SK-N-SH treated with all-trans-retinoic acid at 6 μM for 48 hours (cell line): ENCODE measurements around the gene DDX27.

Source experiments
- ATAC-seq: fragments of 200-7000 bp; cut with Tn5 transposase; 3 replicates; pipeline ENCODE4 v1.9.1; 2020; ENCODE audit warnings: mild to moderate bottlenecking, moderate library complexity
- ARNTL ChIP-seq: fragments of 450-650 bp; formaldehyde crosslinking; IDR thresholded peaks from 2 replicates; pipeline ENCODE4 v1.5.0; 2020; ENCODE audit warnings: low read depth, mild to moderate bottlenecking, moderate library complexity, borderline replicate concordance
- BACH2 ChIP-seq: fragments of 250-450 bp; sonication (Bioruptor Pico); IDR thresholded peaks from 2 replicates; pipeline ENCODE4 v1.9.0; 2021; ENCODE audit warnings: mild to moderate bottlenecking, borderline replicate concordance
- CREB5 ChIP-seq: fragments of 250-450 bp; sonication (Bioruptor Pico); IDR thresholded peaks from 2 replicates; pipeline ENCODE4 v1.5.1; 2020; ENCODE audit warnings: low read depth, mild to moderate bottlenecking, moderate library complexity
- ESRRG ChIP-seq: fragments of 250-450 bp; sonication (Bioruptor Pico); IDR thresholded peaks from 2 replicates; pipeline ENCODE4 v1.6.1; 2021; ENCODE audit warnings: mild to moderate bottlenecking
- GLIS3 ChIP-seq: fragments of 250-450 bp; sonication (Bioruptor Pico); IDR thresholded peaks from 2 replicates; pipeline ENCODE4 v1.5.0; 2020; ENCODE audit warnings: mild to moderate bottlenecking, moderate library complexity
- ISL1 ChIP-seq: fragments of 250-450 bp; sonication (Bioruptor Pico); IDR thresholded peaks from 2 replicates; pipeline ENCODE4 v2.1.2; 2022; ENCODE audit warnings: mild to moderate bottlenecking, moderate library complexity
- OSR1 ChIP-seq: fragments of 250-450 bp; sonication (Bioruptor Pico); IDR thresholded peaks from 2 replicates; pipeline ENCODE4 v1.8.0; 2022; ENCODE audit warnings: moderate library complexity, mild to moderate bottlenecking, inconsistent platforms
- PPARA ChIP-seq: fragments of 250-450 bp; sonication (Bioruptor Pico); IDR thresholded peaks from 2 replicates; pipeline ENCODE4 v1.5.0; 2020; ENCODE audit warnings: mild to moderate bottlenecking, borderline replicate concordance
- RARB ChIP-seq: fragments of 250-450 bp; sonication (Bioruptor Pico); IDR thresholded peaks from 2 replicates; pipeline ENCODE4 v1.8.0; 2021; ENCODE audit warnings: mild to moderate bottlenecking, moderate library complexity
- SNAI2 ChIP-seq: fragments of 250-450 bp; sonication (Bioruptor Pico); IDR thresholded peaks from 2 replicates; pipeline ENCODE4 v1.5.0; 2020; ENCODE audit warnings: mild to moderate bottlenecking, moderate library complexity
- TCF4 ChIP-seq: fragments of 250-450 bp; sonication (Bioruptor Pico); IDR thresholded peaks from 2 replicates; pipeline ENCODE4 v1.8.0; 2021; ENCODE audit warnings: mild to moderate bottlenecking, moderate library complexity, borderline replicate concordance
- TOX ChIP-seq: fragments of 250-450 bp; sonication (Bioruptor Pico); IDR thresholded peaks from 2 replicates; pipeline ENCODE4 v1.8.0; 2021; ENCODE audit warnings: mild to moderate bottlenecking, moderate library complexity, borderline replicate concordance
- ZC3H10 ChIP-seq: fragments of 250-450 bp; sonication (Bioruptor Pico); IDR thresholded peaks from 2 replicates; pipeline ENCODE4 v1.5.1; 2021; ENCODE audit warnings: mild to moderate bottlenecking, moderate library complexity
- ZFP3 ChIP-seq: fragments of 250-450 bp; sonication (Bioruptor Pico); IDR thresholded peaks from 2 replicates; pipeline ENCODE4 v1.5.0; 2020; ENCODE audit warnings: mild to moderate bottlenecking, moderate library complexity
- ZNF70 ChIP-seq: fragments of 450-650 bp; formaldehyde crosslinking; IDR thresholded peaks from 2 replicates; pipeline ENCODE4 v1.5.0; 2020; ENCODE audit warnings: mild to moderate bottlenecking, moderate library complexity
- ZNF8 ChIP-seq: fragments of 450-650 bp; formaldehyde crosslinking; IDR thresholded peaks from 2 replicates; pipeline ENCODE4 v1.5.0; 2020; ENCODE audit warnings: mild to moderate bottlenecking, moderate library complexity
- TF ChIP-seq, protein P1 (sequence below): fragments of 250-450 bp; sonication (Bioruptor Pico); IDR thresholded peaks from 2 replicates; pipeline ENCODE4 v1.5.0; 2020; ENCODE audit warnings: mild to moderate bottlenecking, moderate library complexity
- TF ChIP-seq, protein P2 (sequence below): fragments of 250-450 bp; sonication (Bioruptor Pico); IDR thresholded peaks from 2 replicates; pipeline ENCODE4 v1.8.0; 2021; ENCODE audit warnings: low read depth, mild to moderate bottlenecking, moderate library complexity, borderline replicate concordance
- TF ChIP-seq, protein P3 (sequence below): fragments of 250-450 bp; sonication (Bioruptor Pico); IDR thresholded peaks from 2 replicates; pipeline ENCODE4 v1.5.1; 2021; ENCODE audit warnings: mild to moderate bottlenecking, moderate library complexity
- TF ChIP-seq, protein P4 (sequence below): fragments of 250-450 bp; sonication (Bioruptor Pico); IDR thresholded peaks from 2 replicates; pipeline ENCODE4 v1.8.0; 2020; ENCODE audit warnings: mild to moderate bottlenecking, moderate library complexity, borderline replicate concordance

The DDX27 gene

DNA sequence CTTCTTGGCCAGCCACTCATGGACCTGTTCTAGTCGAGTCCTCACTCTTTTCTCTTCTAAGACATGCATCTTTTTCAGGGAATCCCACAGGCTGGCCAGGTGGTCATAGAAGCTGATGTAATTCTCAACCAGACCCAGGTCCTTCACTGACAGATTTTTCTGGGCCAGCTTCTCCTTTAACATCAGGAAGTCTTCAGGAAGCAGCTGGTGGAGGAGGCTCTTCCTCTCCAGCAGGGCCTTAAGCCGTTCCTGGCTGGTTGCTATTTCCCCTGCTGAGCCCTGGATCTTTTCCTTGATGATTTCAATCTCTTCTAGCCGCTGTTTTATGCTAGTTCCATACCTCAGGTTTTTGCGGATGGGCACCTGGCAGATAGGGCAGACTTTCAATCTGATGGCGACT lies 28.6 kb downstream of the DDX27 start (continued):
- TF ChIP-seq, protein P1, sequence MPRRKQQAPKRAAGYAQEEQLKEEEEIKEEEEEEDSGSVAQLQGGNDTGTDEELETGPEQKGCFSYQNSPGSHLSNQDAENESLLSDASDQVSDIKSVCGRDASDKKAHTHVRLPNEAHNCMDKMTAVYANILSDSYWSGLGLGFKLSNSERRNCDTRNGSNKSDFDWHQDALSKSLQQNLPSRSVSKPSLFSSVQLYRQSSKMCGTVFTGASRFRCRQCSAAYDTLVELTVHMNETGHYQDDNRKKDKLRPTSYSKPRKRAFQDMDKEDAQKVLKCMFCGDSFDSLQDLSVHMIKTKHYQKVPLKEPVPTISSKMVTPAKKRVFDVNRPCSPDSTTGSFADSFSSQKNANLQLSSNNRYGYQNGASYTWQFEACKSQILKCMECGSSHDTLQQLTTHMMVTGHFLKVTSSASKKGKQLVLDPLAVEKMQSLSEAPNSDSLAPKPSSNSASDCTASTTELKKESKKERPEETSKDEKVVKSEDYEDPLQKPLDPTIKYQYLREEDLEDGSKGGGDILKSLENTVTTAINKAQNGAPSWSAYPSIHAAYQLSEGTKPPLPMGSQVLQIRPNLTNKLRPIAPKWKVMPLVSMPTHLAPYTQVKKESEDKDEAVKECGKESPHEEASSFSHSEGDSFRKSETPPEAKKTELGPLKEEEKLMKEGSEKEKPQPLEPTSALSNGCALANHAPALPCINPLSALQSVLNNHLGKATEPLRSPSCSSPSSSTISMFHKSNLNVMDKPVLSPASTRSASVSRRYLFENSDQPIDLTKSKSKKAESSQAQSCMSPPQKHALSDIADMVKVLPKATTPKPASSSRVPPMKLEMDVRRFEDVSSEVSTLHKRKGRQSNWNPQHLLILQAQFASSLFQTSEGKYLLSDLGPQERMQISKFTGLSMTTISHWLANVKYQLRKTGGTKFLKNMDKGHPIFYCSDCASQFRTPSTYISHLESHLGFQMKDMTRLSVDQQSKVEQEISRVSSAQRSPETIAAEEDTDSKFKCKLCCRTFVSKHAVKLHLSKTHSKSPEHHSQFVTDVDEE (CRISPR knock-in tag): no peak
- TF ChIP-seq RARB (CRISPR knock-in tag): no peak
- no peak for TF ChIP-seq OSR1 (CRISPR knock-in tag)
- no peak for TF ChIP-seq ZNF8 (CRISPR knock-in tag)
- no peak for TF ChIP-seq SNAI2 (CRISPR knock-in tag)
- TF ChIP-seq ZFP3 (CRISPR knock-in tag): no peak
- TF ChIP-seq, protein P2, sequence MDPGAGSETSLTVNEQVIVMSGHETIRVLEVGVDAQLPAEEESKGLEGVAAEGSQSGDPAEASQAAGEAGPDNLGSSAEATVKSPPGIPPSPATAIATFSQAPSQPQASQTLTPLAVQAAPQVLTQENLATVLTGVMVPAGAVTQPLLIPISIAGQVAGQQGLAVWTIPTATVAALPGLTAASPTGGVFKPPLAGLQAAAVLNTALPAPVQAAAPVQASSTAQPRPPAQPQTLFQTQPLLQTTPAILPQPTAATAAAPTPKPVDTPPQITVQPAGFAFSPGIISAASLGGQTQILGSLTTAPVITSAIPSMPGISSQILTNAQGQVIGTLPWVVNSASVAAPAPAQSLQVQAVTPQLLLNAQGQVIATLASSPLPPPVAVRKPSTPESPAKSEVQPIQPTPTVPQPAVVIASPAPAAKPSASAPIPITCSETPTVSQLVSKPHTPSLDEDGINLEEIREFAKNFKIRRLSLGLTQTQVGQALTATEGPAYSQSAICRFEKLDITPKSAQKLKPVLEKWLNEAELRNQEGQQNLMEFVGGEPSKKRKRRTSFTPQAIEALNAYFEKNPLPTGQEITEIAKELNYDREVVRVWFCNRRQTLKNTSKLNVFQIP (CRISPR knock-in tag): no peak

DNA sequence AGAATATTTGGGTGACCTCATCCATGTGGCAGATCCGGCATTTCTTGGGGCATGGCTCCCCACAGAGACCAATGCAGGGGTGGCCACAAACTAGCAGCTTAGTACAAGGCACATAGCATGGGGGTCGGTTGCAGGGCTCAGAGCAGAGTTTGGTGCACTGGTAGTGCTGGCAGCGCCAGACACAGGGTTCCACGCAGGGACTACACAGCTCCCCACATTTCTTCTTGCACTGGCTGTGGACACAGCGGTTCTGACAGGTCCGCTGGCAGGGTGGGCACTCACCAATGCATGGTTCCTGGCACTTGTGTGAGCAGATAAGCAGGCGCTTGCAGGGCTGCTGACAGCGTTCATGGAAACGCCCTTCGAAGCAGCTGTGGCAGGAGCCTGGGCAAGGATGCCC lies 29.1 kb downstream of the DDX27 start:
- no peak for ATAC-seq
- no peak for TF ChIP-seq TOX
- TF ChIP-seq, protein P1 (CRISPR knock-in tag): no peak
- TF ChIP-seq, protein P3, sequence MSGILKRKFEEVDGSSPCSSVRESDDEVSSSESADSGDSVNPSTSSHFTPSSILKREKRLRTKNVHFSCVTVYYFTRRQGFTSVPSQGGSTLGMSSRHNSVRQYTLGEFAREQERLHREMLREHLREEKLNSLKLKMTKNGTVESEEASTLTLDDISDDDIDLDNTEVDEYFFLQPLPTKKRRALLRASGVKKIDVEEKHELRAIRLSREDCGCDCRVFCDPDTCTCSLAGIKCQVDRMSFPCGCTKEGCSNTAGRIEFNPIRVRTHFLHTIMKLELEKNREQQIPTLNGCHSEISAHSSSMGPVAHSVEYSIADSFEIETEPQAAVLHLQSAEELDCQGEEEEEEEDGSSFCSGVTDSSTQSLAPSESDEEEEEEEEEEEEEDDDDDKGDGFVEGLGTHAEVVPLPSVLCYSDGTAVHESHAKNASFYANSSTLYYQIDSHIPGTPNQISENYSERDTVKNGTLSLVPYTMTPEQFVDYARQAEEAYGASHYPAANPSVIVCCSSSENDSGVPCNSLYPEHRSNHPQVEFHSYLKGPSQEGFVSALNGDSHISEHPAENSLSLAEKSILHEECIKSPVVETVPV (CRISPR knock-in tag): no peak
- no peak for TF ChIP-seq ESRRG (CRISPR knock-in tag)
- no peak for TF ChIP-seq BACH2 (CRISPR knock-in tag)
- no peak for TF ChIP-seq ISL1 (CRISPR knock-in tag)
- no peak for TF ChIP-seq TCF4 (CRISPR knock-in tag)
- no peak for TF ChIP-seq CREB5 (CRISPR knock-in tag)
- TF ChIP-seq ZC3H10 (CRISPR knock-in tag): no peak
- no peak for TF ChIP-seq ARNTL (CRISPR knock-in tag)
- TF ChIP-seq PPARA (CRISPR knock-in tag): no peak
- no peak for TF ChIP-seq ZNF8 (CRISPR knock-in tag)

DNA sequence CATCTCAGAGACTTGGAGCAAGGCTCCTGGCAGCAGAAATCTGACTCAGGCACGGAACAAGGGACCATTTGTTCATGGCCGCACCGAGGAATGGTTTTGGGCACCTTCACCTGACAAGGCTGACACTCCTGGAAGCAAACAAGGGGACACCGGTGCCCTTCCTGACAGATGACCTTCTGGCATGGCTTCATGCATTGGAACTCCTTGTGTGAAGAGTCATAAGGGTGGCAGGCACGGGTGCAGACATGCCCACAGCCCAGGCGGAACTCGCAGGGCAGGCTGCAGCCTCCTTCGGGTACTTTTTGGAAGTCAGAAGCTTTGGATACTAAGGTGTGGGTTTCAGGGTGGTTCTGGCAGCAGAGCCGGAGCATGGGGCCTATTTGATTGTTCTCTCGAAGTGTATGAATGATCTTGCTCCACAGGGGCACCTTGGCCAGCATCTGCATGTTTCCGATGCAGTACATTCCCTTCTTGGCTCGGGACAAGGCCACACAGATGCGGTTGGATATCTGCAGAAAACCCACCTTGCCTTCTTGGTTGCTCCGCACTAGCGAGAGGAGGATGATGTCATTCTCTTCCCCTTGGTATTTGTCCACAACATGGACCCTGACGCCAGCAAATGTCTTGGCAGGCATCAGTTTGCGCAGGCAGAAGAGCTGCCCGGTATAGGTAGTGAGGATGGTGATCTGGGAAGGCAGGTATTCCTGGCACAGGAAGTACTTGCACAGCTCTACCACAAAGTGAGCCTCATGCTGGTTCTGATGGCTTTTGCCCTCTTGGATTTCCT lies 29.9 kb downstream of the DDX27 start:
- ATAC-seq: no peak
- TF ChIP-seq TCF4 (CRISPR knock-in tag) (no peak), SNAI2 (CRISPR knock-in tag) (no peak), ISL1 (CRISPR knock-in tag) (no peak), OSR1 (CRISPR knock-in tag) (no peak), ZC3H10 (CRISPR knock-in tag) (no peak), PPARA (CRISPR knock-in tag) (no peak), CREB5 (CRISPR knock-in tag) (no peak), RARB (CRISPR knock-in tag) (no peak), GLIS3 (CRISPR knock-in tag) (no peak), ARNTL (CRISPR knock-in tag) (no peak), ZNF70 (no peak), ESRRG (CRISPR knock-in tag) (no peak)
- TF ChIP-seq, protein P4, sequence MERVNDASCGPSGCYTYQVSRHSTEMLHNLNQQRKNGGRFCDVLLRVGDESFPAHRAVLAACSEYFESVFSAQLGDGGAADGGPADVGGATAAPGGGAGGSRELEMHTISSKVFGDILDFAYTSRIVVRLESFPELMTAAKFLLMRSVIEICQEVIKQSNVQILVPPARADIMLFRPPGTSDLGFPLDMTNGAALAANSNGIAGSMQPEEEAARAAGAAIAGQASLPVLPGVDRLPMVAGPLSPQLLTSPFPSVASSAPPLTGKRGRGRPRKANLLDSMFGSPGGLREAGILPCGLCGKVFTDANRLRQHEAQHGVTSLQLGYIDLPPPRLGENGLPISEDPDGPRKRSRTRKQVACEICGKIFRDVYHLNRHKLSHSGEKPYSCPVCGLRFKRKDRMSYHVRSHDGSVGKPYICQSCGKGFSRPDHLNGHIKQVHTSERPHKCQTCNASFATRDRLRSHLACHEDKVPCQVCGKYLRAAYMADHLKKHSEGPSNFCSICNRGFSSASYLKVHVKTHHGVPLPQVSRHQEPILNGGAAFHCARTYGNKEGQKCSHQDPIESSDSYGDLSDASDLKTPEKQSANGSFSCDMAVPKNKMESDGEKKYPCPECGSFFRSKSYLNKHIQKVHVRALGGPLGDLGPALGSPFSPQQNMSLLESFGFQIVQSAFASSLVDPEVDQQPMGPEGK (CRISPR knock-in tag): no peak
- TF ChIP-seq, protein P2 (CRISPR knock-in tag): no peak
